ENCODE measurements around the gene PCK1.

PCK1 gene

DNA sequence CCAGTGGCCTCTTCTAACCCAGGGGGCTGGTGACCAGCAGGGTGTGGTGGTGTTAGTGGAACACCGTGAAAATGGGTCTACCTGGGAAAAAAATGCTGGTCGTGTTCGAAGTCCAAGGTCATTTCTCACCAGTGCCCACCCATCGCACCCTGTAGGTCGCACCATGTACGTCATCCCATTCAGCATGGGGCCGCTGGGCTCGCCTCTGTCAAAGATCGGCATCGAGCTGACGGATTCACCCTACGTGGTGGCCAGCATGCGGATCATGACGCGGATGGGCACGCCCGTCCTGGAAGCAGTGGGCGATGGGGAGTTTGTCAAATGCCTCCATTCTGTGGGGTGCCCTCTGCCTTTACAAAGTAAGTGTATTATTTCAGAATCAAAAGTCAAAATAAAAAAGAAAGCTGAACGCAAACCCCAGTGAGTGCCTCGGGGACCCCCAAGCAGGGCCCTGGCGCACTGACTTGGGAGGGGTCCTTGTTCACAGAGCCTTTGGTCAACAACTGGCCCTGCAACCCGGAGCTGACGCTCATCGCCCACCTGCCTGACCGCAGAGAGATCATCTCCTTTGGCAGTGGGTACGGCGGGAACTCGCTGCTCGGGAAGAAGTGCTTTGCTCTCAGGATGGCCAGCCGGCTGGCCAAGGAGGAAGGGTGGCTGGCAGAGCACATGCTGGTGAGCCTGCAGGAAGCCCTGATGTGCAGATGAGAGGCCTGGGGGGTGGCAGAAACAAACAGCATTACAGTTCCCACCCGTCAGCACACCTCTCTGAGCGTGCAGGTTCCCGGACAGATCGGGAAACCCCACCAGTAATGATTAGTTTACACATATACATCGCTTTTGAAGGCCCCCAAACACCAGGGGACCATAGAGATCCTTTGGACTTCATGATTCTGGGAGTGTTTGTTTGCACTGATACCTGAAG, 1.9 kb downstream of the PCK1 start:
- TF ChIP-seq, protein P1, sequence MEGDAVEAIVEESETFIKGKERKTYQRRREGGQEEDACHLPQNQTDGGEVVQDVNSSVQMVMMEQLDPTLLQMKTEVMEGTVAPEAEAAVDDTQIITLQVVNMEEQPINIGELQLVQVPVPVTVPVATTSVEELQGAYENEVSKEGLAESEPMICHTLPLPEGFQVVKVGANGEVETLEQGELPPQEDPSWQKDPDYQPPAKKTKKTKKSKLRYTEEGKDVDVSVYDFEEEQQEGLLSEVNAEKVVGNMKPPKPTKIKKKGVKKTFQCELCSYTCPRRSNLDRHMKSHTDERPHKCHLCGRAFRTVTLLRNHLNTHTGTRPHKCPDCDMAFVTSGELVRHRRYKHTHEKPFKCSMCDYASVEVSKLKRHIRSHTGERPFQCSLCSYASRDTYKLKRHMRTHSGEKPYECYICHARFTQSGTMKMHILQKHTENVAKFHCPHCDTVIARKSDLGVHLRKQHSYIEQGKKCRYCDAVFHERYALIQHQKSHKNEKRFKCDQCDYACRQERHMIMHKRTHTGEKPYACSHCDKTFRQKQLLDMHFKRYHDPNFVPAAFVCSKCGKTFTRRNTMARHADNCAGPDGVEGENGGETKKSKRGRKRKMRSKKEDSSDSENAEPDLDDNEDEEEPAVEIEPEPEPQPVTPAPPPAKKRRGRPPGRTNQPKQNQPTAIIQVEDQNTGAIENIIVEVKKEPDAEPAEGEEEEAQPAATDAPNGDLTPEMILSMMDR (conservative IDR thresholded peaks at IDR 0.05): no peak
- TF ChIP-seq ZFX (IDR thresholded peaks at IDR 0.05): no peak
- H3K27ac ChIP-seq: no peak overlapping the region

DNA sequence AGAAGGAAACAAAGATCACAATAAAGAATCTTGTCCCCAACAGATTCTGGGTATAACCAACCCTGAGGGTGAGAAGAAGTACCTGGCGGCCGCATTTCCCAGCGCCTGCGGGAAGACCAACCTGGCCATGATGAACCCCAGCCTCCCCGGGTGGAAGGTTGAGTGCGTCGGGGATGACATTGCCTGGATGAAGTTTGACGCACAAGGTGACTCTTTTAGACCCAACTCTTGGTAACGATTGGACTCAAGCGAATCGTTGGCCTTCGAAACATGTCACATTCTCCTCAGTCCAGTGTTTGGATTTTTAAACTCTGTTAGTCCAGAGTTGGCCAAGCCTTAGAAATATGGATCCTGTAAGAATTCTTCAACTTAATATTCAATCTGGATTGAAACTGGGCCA, 2.6 kb downstream of the PCK1 start:
- TF ChIP-seq, protein P1 (conservative IDR thresholded peaks at IDR 0.05): no peak
- TF ChIP-seq ZFX (IDR thresholded peaks at IDR 0.05): no peak
- no peak overlapping the region for H3K27ac ChIP-seq

DNA sequence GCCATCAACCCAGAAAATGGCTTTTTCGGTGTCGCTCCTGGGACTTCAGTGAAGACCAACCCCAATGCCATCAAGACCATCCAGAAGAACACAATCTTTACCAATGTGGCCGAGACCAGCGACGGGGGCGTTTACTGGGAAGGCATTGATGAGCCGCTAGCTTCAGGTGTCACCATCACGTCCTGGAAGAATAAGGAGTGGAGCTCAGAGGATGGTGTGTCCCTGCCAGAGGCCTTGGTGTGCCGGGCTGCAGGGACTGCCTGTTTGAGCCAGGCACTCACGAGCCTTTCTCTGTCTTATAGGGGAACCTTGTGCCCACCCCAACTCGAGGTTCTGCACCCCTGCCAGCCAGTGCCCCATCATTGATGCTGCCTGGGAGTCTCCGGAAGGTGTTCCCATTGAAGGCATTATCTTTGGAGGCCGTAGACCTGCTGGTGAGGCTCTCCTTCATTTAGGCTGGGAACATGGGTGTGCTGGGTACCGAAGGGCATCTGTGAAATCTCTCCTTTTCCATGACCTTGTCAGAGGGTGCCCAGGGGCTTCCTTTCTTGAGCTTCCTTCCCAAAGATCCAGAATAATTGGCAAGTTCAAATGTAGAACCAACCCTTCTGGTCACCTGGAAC, 3.4 kb downstream of the PCK1 start:
- TF ChIP-seq ZFX (IDR thresholded peaks at IDR 0.05): no peak
- TF ChIP-seq, protein P1 (conservative IDR thresholded peaks at IDR 0.05): no peak
- H3K27ac ChIP-seq: no peak overlapping the region

DNA sequence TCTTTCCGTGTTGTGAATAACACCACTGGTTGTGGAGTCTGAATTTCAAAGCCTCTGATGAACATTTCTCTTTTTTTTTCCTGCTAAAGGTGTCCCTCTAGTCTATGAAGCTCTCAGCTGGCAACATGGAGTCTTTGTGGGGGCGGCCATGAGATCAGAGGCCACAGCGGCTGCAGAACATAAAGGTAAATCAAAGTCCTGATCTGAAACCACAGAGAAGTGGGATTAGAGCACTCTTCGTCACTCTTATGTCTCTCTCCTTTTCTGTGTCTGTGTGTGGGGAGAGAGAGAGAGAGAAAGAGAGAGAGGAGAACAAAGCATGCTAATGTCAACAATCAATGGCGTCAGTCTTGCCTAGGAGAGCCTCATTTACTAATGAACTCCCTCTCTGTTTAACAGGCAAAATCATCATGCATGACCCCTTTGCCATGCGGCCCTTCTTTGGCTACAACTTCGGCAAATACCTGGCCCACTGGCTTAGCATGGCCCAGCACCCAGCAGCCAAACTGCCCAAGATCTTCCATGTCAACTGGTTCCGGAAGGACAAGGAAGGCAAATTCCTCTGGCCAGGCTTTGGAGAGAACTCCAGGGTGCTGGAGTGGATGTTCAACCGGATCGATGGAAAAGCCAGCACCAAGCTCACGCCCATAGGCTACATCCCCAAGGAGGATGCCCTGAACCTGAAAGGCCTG, 4.2 kb downstream of the PCK1 start:
- H3K27ac ChIP-seq: no peak overlapping the region
- TF ChIP-seq ZFX (IDR thresholded peaks at IDR 0.05): no peak
- TF ChIP-seq, protein P1 (conservative IDR thresholded peaks at IDR 0.05): no peak

DNA sequence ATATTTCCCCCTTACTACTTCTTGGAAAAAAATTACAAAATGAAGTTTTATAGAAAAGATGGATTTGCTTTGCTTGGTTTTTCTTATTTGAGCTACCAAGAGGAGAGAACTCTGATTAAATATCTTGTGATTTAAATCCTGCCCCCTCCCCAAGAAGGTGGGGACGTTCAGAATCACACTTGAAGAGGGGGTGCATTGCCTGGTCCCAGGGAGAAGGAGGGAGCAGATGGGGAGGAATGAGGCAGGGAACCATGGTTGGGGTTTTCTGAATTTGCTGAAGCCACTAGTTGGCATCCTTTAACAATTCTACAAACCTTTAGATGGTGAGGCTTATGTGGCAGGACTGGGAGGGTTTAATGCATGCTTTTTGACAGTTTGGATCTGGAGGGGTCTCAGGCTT, 5.5 kb downstream of the PCK1 start:
- H3K27ac ChIP-seq: no peak overlapping the region
- TF ChIP-seq, protein P1 (conservative IDR thresholded peaks at IDR 0.05): no peak
- TF ChIP-seq ZFX (IDR thresholded peaks at IDR 0.05): no peak

DNA sequence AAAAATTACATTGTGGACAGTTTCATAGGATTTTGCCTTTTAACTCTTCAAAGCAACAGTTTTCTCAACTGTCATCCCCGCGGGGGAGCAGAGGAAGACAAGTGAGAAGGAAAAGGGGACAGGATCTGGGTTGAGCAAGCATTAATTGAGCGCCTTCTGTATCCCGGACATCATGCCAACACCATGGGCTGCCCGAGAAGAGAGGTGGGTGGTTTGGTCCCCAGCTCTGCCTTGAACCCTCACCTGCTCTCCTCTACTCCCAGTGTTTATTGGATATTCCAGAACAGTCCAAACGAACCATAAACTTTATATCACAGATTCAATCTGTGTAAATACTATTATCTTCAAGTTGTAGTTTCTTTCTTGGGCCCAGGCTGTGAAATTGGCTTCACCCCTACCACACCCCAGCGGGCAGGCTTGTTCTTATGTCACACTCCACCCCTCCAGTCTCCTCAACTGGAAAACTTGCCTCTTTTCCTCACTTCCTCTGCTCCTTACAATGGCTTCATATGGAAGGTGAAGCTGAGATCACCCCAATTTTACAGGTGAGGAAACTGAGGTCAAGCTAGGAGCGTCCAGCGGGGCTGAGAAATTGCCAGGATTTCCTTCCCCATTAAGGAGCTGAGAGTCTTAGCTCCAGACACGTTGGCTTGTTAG, 6.0 kb downstream of the PCK1 start:
- H3K27ac ChIP-seq: no peak overlapping the region
- TF ChIP-seq ZFX (IDR thresholded peaks at IDR 0.05): no peak
- TF ChIP-seq, protein P1 (conservative IDR thresholded peaks at IDR 0.05): no peak
